GM19240 (cell line): ENCODE data around the gene CCDC15.
"Not testable (repeated sequence)": the region's sequence is repeated elsewhere in the genome, so short reads cannot be mapped to it uniquely, and the experiment has no call there.

Experiments
- DNase-seq: peaks from one replicate; pipeline ENCODE4 v3.0.0; 2011; ENCODE audit warnings: low spot score; ENCODE audit not compliant: insufficient read length

Gene CCDC15

GRCh38 chr11:124987096-124987495, 33.1 kb downstream of the CCDC15 start:
- DNase-seq = no peak

- DNase-seq = no peak
Observed at GRCh38 chr11:124988063-124988462, 34.1 kb downstream of the CCDC15 start.

GRCh38 chr11:125001079-125001778, 47.2 kb downstream of the CCDC15 start:
- DNase-seq = no peak

- DNase-seq = no peak
Observed at GRCh38 chr11:125001849-125002248, 47.8 kb downstream of the CCDC15 start.

GRCh38 chr11:125005491-125005890, 51.5 kb downstream of the CCDC15 start:
- no peak for DNase-seq

GRCh38 chr11:125016413-125016812, 62.4 kb downstream of the CCDC15 start:
- DNase-seq = no peak

GRCh38 chr11:125020342-125020741, 66.3 kb downstream of the CCDC15 start:
- DNase-seq = no peak

GRCh38 chr11:125022551-125022950, 68.5 kb downstream of the CCDC15 start:
- no peak for DNase-seq

GRCh38 chr11:125025968-125026367, 72.0 kb downstream of the CCDC15 start:
- DNase-seq = no peak

- DNase-seq = not testable (repeated sequence)
Observed at GRCh38 chr11:125029431-125029830, 75.4 kb downstream of the CCDC15 start.

- no peak for DNase-seq
Observed at GRCh38 chr11:125036933-125037332, 82.9 kb downstream of the CCDC15 start.

- DNase-seq = no peak
Observed at GRCh38 chr11:125049164-125049792, 95.3 kb downstream of the CCDC15 start.

GRCh38 chr11:125052047-125052446, 98.0 kb downstream of the CCDC15 start:
- no peak for DNase-seq

GRCh38 chr11:125053167-125053566, 99.2 kb downstream of the CCDC15 start:
- DNase-seq = no peak

GRCh38 chr11:125055107-125055715, 101.2 kb downstream of the CCDC15 start:
- no peak for DNase-seq

GRCh38 chr11:125056111-125056510, 102.1 kb downstream of the CCDC15 start:
- DNase-seq = not testable (repeated sequence)

- no peak for DNase-seq
Observed at GRCh38 chr11:125056931-125057692, 103.1 kb downstream of the CCDC15 start.

GRCh38 chr11:125057693-125058016, 103.7 kb downstream of the CCDC15 start:
- DNase-seq = no peak

- DNase-seq = no peak
Observed at GRCh38 chr11:125061281-125061680, 107.3 kb downstream of the CCDC15 start.

- no peak for DNase-seq
Observed at GRCh38 chr11:125062218-125062930, 108.4 kb downstream of the CCDC15 start.

- peak; percentile 58 for DNase-seq
Observed at GRCh38 chr11:125062931-125063428, 109.0 kb downstream of the CCDC15 start, which contains the start of gene SLC37A2. TSS of gene SLC37A2 (plus strand) at chr11:125063305. CDS start at chr11:125063368, 63 bp downstream.
